ENCODE measurements around the gene ZNF804B.

The ZNF804B gene

GRCh38 chr7:89021741-89022140, 262.2 kb downstream of the ZNF804B start:
- no CpG with 5 or more reads among the region's 1 CpG for WGBS (ENCODE audit: extremely low coverage, insufficient coverage, insufficient read length)
- Histone ChIP-seq H3K14ac (ENCODE audit: low read length) (no peak overlapping the region), H3K9ac (ENCODE audit: low read length) (no peak overlapping the region), H3K79me2 (ENCODE audit: control insufficient read depth, insufficient read depth, low read length, poor library complexity) (no peaks in the 10 kb centered on the region), H2BK120ac (ENCODE audit: insufficient read depth, low read length, poor library complexity) (no peak overlapping the region), H3K9me3 (ENCODE audit: insufficient read depth, low read depth, low read length) (no peaks in the 10 kb centered on the region), H4K8ac (ENCODE audit: low read depth, low read length) (no peak overlapping the region), H3K4me1 (ENCODE audit: control insufficient read depth in 1 of 2, insufficient read depth in 2 of 2, low read length in 2 of 2) (no peaks in the 10 kb centered on the region), H3K27me3 (ENCODE audit: insufficient read depth, low read length) (no peaks in the 10 kb centered on the region), H2AK5ac (ENCODE audit: low read length) (no peak overlapping the region), H2BK5ac (ENCODE audit: low read depth, low read length, poor library complexity) (no peak overlapping the region), H4K91ac (ENCODE audit: low read depth, low read length) (no peak overlapping the region), H3K36me3 (ENCODE audit: control insufficient read depth in 1 of 2, insufficient read depth in 2 of 2, low read length in 2 of 2) (no peaks in the 10 kb centered on the region), H3K79me1 (ENCODE audit: low read length) (no peaks in the 10 kb centered on the region), H2BK12ac (ENCODE audit: low read length) (no peak overlapping the region), H4K12ac (ENCODE audit: low read depth, low read length) (no peak overlapping the region), H3K27ac (ENCODE audit: low read depth, low read length) (no peak overlapping the region), H2AFZ (ENCODE audit: insufficient read depth, low read length, poor library complexity) (no peak overlapping the region), H3K18ac (ENCODE audit: low read length) (no peak overlapping the region), H3K4me2 (ENCODE audit: low read length) (no peak overlapping the region), H3K4ac (ENCODE audit: low read depth, low read length) (no peak overlapping the region), H3K4me3 (ENCODE audit: low read depth, low read length) (no peak overlapping the region), H3K23ac (ENCODE audit: low read length) (no peak overlapping the region)
- no peak for DNase-seq

GRCh38 chr7:89023206-89023605, 263.7 kb downstream of the ZNF804B start:
- H3K79me2 ChIP-seq (ENCODE audit: control insufficient read depth, insufficient read depth, low read length, poor library complexity) = no peaks in the 10 kb centered on the region
- no peak overlapping the region for H3K4ac ChIP-seq (ENCODE audit: low read depth, low read length)
- no peak overlapping the region for H4K91ac ChIP-seq (ENCODE audit: low read depth, low read length)
- no peak overlapping the region for H3K4me3 ChIP-seq (ENCODE audit: low read depth, low read length)
- no peak overlapping the region for H3K23ac ChIP-seq (ENCODE audit: low read length)
- no peaks in the 10 kb centered on the region for H3K79me1 ChIP-seq (ENCODE audit: low read length)
- H3K9me3 ChIP-seq (ENCODE audit: insufficient read depth, low read depth, low read length) = no peaks in the 10 kb centered on the region
- no peaks in the 10 kb centered on the region for H3K36me3 ChIP-seq (ENCODE audit: control insufficient read depth in 1 of 2, insufficient read depth in 2 of 2, low read length in 2 of 2)
- no peak overlapping the region for H2BK12ac ChIP-seq (ENCODE audit: low read length)
- H2BK120ac ChIP-seq (ENCODE audit: insufficient read depth, low read length, poor library complexity) = no peak overlapping the region
- no peak overlapping the region for H2AK5ac ChIP-seq (ENCODE audit: low read length)
- no peaks in the 10 kb centered on the region for H3K27me3 ChIP-seq (ENCODE audit: insufficient read depth, low read length)
- H3K27ac ChIP-seq (ENCODE audit: low read depth, low read length) = no peak overlapping the region
- no peak for DNase-seq
- H4K8ac ChIP-seq (ENCODE audit: low read depth, low read length) = no peak overlapping the region
- no peak overlapping the region for H3K14ac ChIP-seq (ENCODE audit: low read length)
- no peaks in the 10 kb centered on the region for H3K4me1 ChIP-seq (ENCODE audit: control insufficient read depth in 1 of 2, insufficient read depth in 2 of 2, low read length in 2 of 2)
- no peak overlapping the region for H3K4me2 ChIP-seq (ENCODE audit: low read length)
- H3K18ac ChIP-seq (ENCODE audit: low read length) = no peak overlapping the region
- no peak overlapping the region for H2BK5ac ChIP-seq (ENCODE audit: low read depth, low read length, poor library complexity)
- H2AFZ ChIP-seq (ENCODE audit: insufficient read depth, low read length, poor library complexity) = no peak overlapping the region
- no peak overlapping the region for H4K12ac ChIP-seq (ENCODE audit: low read depth, low read length)
- H3K9ac ChIP-seq (ENCODE audit: low read length) = no peak overlapping the region

- no peak overlapping the region for H2BK5ac ChIP-seq (ENCODE audit: low read depth, low read length, poor library complexity)
- H3K4me1 ChIP-seq (ENCODE audit: control insufficient read depth in 1 of 2, insufficient read depth in 2 of 2, low read length in 2 of 2) = no peaks in the 10 kb centered on the region
- H3K27ac ChIP-seq (ENCODE audit: low read depth, low read length) = no peak overlapping the region
- no peak overlapping the region for H2BK12ac ChIP-seq (ENCODE audit: low read length)
- H3K9me3 ChIP-seq (ENCODE audit: insufficient read depth, low read depth, low read length) = no peaks in the 10 kb centered on the region
- H3K18ac ChIP-seq (ENCODE audit: low read length) = no peak overlapping the region
- no peak overlapping the region for H3K9ac ChIP-seq (ENCODE audit: low read length)
- no peak overlapping the region for H3K4ac ChIP-seq (ENCODE audit: low read depth, low read length)
- no peak overlapping the region for H2BK120ac ChIP-seq (ENCODE audit: insufficient read depth, low read length, poor library complexity)
- no peaks in the 10 kb centered on the region for H3K36me3 ChIP-seq (ENCODE audit: control insufficient read depth in 1 of 2, insufficient read depth in 2 of 2, low read length in 2 of 2)
- H4K91ac ChIP-seq (ENCODE audit: low read depth, low read length) = no peak overlapping the region
- H4K8ac ChIP-seq (ENCODE audit: low read depth, low read length) = no peak overlapping the region
- no peak overlapping the region for H2AK5ac ChIP-seq (ENCODE audit: low read length)
- H3K23ac ChIP-seq (ENCODE audit: low read length) = no peak overlapping the region
- no peaks in the 10 kb centered on the region for H3K79me2 ChIP-seq (ENCODE audit: control insufficient read depth, insufficient read depth, low read length, poor library complexity)
- H4K12ac ChIP-seq (ENCODE audit: low read depth, low read length) = no peak overlapping the region
- no peak overlapping the region for H2AFZ ChIP-seq (ENCODE audit: insufficient read depth, low read length, poor library complexity)
- H3K4me3 ChIP-seq (ENCODE audit: low read depth, low read length) = no peak overlapping the region
- H3K79me1 ChIP-seq (ENCODE audit: low read length) = no peaks in the 10 kb centered on the region
- no peaks in the 10 kb centered on the region for H3K27me3 ChIP-seq (ENCODE audit: insufficient read depth, low read length)
- no CpG with 5 or more reads among the region's 1 CpG for WGBS (ENCODE audit: extremely low coverage, insufficient coverage, insufficient read length)
- no peak for DNase-seq
- no peak overlapping the region for H3K14ac ChIP-seq (ENCODE audit: low read length)
- H3K4me2 ChIP-seq (ENCODE audit: low read length) = no peak overlapping the region
These were observed 264.4 kb downstream of the ZNF804B start for GRCh38 chr7:89023877-89024276.

GRCh38 chr7:89027781-89028180, 268.3 kb downstream of the ZNF804B start:
- Histone ChIP-seq H3K79me2 (ENCODE audit: control insufficient read depth, insufficient read depth, low read length, poor library complexity) (no peaks in the 10 kb centered on the region), H2BK120ac (ENCODE audit: insufficient read depth, low read length, poor library complexity) (no peak overlapping the region), H4K91ac (ENCODE audit: low read depth, low read length) (no peak overlapping the region), H2AK5ac (ENCODE audit: low read length) (no peak overlapping the region), H3K4ac (ENCODE audit: low read depth, low read length) (no peak overlapping the region), H3K79me1 (ENCODE audit: low read length) (no peaks in the 10 kb centered on the region), H3K9ac (ENCODE audit: low read length) (no peak overlapping the region), H3K14ac (ENCODE audit: low read length) (no peak overlapping the region), H3K23ac (ENCODE audit: low read length) (no peak overlapping the region), H4K8ac (ENCODE audit: low read depth, low read length) (no peak overlapping the region), H3K36me3 (ENCODE audit: control insufficient read depth in 1 of 2, insufficient read depth in 2 of 2, low read length in 2 of 2) (no peaks in the 10 kb centered on the region), H3K4me2 (ENCODE audit: low read length) (no peak overlapping the region), H3K9me3 (ENCODE audit: insufficient read depth, low read depth, low read length) (no peaks in the 10 kb centered on the region), H3K4me3 (ENCODE audit: low read depth, low read length) (no peak overlapping the region), H4K12ac (ENCODE audit: low read depth, low read length) (no peak overlapping the region), H3K27me3 (ENCODE audit: insufficient read depth, low read length) (no peaks in the 10 kb centered on the region), H2BK12ac (ENCODE audit: low read length) (no peak overlapping the region), H3K18ac (ENCODE audit: low read length) (no peak overlapping the region), H2AFZ (ENCODE audit: insufficient read depth, low read length, poor library complexity) (no peak overlapping the region), H2BK5ac (ENCODE audit: low read depth, low read length, poor library complexity) (no peak overlapping the region), H3K27ac (ENCODE audit: low read depth, low read length) (no peak overlapping the region), H3K4me1 (ENCODE audit: control insufficient read depth in 1 of 2, insufficient read depth in 2 of 2, low read length in 2 of 2) (no peaks in the 10 kb centered on the region)
- no peak for DNase-seq
- WGBS (ENCODE audit: extremely low coverage, insufficient coverage, insufficient read length) = no CpG with 5 or more reads among the region's 1 CpG
